M059J (cell line): Measurements from ENCODE around the gene TCAF1. TPM values are rescaled to one million over a fixed set of nuclear protein-coding genes. Genes with fewer than 3 reads are reported as not detected.
"Not testable (repeated sequence)": the region's sequence is repeated elsewhere in the genome, so short reads cannot be mapped to it uniquely, and the experiment has no call there.

Experiments
- DNase-seq: peaks from one replicate; pipeline ENCODE4 v3.0.0-alpha.2; 2012; ENCODE audit warnings: low read depth
- total RNA-seq: library from RNA; depleted of rRNA; stranded (reverse); fragments of >200 nt; shearing (Covaris generic); gene quantifications from 2 replicates; pipeline ENCODE4 v1.2.3, GENCODE V29; 2014

TCAF1 gene
- total RNA-seq, 1 experiment from 2014 or later: 45.3 TPM

DNA sequence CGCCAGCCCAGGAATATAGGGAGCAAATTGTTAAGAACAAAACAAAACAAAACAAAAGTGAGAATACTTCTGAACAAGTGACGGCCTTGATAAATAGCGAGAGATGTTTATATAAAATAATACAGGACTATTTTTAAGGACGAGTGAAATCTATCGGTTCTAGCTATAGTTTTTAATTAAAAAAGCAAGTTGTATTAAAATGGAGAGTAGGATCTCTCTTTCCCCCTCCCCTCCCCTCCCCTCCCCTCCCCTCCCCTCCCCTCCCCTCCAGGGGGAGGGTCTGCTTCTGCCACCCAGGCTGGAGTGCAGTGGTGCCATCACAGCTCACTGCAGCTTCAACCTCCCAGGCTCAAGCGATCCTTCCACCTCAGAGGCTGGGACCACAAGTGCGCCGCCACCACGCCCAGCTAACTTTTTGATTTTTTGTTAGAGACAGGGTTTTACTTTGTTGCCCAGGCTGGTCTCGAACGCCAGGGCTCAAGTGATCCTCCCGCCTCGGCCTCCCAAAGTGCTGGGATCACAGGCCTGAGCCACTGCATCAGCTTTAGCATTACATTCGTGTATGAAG is 440 bp upstream of the TCAF1 start:
- DNase-seq: no peak

DNA sequence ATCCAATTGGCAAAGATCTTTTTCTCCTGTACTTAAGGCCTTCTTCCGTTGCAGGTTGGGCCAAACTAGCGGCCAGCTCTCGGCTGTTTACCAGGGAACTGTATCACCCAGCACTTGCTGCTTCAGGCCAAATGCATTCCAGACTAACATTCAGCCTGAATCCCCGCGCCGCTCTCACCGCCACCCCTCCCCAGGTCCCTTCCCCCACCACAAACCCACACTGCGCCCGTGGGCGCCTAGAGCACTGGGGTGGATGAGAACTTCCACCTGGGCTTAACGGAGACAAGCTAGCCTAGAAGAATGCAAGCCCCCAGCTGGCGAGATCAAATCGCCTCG is 676 bp downstream of the TCAF1 start:
- DNase-seq: peak; percentile 67

DNA sequence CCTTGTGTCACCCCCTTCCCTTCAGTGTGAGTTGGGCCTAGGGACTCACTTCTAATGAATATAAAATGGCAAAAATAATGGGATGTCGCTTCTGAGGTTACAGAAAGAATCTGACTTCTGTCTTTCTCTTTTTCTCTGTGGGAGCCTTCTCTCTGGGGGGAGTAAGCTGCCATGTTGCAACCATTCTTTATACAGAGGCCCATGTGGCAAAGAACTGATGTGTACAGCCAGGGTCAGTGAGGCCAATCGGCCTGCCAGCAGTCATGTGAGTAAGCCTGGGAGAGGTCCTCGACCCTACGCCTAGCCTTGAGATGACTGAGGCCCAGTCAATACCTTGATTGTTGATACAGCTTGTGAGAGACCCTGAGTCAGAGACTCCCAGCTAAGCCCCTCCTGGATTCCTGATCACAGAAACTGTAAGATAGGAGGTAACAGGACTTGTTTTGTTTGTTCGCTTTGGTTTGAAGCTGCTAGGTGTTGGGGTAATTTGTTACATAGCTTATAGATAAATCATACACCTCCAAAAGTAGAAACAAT is 1.7 kb downstream of the TCAF1 start:
- DNase-seq: peak; percentile 12

DNA sequence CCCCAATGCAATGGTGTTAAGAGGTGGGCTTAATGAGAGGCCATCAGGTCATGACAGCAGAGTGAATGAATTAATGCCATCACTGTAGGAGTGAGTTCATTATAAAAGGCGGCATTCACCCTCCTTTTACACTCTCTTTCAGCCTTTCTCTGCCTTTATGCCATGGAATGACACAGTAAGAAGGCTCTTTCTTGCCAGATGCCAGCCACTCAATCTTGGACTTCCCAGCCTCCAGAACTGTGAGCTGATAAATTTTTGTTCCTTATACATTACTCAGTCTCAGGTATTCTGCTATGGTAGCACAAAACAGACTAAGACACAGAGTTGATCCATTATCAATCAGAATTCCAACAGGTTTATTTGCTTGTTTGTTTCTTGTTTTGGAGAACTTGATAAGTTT is 3.2 kb downstream of the TCAF1 start:
- DNase-seq: no peak

DNA sequence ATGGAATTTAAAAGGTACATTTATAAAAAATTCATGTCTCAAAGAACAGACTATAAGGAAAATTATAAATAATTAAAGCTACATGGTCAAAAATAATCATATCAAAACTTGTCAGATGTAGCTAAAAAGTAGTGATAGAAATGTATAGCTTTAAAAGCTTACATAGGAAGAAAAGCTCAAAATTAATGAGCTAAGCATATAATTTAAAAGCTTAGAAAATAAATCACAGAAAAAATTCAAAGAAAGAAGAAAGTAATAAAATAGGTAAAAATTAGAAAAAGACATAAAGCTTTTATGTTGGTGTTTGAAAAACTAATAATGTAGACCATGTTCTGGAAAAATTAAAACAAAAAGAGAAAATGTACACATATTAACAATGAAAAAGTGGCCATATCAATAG is 5.3 kb downstream of the TCAF1 start:
- no peak for DNase-seq

DNA sequence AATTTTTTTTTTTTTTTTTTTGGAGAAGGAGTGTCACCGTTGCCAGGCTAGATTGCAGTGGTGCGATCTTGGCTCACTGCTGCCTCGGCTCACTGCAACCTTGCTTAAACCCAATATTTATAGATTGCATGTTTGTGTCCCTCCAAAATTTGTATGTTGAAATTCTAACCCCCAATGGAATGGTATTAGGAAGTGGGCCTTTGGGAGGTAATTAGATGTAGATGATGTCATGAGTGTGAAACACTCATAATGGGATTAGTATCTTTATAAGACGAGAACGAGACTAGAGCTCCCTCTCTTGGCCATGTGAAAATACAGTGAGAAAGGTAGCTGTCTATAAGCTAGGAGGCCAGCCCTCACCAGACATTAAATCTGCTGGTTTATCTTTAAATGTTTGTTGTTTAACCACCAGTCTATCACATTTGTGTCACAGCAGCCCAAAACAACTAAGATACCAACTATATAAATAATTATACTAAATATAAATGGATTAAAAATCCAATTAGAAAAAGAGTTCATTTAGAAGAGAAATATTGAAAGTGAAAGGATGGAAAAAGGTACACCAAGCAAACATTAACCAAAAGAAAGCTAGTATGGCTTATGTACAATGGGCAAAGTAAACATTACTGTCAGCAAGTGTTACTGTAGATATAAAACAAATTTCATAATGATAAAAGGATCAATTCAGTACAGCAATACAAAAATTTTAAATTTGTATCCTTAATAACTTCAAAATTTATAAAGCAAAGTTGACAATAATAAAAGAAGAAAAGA is 9.3 kb downstream of the TCAF1 start:
- peak; percentile 35 for DNase-seq

DNA sequence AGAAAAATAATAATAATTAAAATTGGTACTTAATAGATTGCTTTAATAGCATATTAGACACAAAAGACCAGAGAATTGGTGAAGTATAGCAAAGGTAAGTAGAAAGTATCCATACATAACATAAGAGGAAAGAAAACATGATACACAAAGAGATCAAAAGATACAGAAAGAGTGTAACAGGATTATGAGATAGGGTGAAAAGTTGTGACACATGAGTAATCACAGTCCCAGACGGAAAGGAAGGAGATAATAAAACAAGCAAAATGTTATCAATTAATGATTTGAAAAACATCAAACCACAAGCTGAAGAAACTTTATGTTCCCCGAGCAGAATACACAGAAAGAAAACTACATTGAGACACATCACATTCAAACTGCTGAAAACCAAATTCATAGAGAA is 10.5 kb downstream of the TCAF1 start:
- no peak for DNase-seq

DNA sequence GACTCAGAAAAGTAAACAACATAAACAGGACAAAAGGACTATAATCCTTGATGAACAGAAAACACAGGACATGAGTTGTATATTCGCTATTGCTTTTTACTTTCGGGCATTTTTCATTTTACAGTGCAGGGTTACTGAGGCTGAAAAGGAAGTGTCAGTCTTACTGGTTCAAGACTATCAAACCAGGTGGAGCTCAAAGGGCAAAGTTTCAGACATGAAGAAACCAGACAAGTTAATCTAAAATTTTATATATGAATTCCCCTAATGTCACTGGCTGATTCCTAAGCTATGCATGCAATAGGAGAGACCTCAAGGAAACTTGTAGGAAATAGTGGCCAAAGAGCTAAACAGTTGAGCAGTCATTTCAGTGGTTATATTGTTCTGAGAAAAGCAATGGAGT is 11.4 kb downstream of the TCAF1 start:
- no peak for DNase-seq

DNA sequence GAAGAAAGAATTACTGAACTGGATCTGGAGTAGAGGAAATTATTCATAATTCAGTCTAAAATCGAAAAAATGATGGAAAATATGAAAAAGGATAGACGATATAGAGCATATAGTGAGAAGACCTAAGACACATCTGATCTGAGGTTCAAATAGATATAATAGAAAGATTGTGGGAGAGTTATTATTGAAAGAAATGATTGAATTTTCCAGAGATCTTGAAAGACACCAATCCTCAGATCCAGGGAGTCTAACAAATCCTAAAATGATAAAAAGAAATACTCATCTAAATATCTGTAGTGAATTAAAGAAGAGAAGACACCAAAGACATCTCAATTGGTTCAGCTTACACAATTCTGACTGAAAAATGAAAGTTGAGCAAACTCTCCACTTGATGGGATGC is 12.9 kb downstream of the TCAF1 start:
- no peak for DNase-seq

DNA sequence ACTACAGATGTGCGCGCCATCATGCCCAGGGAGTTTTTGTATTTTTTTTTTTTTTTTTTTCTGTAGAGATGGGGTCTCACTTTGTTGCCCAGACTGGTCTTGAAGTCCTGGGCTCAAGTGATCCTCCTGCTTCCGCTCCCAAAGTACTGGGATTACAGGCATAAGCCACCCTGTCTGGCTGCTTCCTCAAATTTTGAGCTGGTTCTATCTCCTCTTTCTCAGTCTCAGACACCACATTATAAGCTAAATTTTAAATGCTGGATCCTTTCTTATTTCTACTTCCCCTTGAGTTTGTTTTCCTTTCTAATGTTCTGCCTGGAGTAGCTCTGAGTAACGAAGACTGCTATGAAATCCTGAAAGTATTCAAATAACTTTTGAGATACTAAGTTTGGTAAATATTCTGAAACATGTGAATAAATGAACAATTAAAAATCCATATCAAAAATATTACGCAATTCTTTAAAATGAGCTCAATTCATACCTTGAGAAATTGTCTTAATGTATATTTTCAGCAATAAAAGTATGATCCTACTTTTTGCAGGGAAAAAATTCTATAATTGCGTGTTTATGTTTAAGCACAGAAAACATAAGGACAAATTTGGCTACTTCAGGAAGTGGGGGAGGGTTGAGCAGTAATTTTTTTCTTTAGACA is 15.0 kb downstream of the TCAF1 start:
- DNase-seq: no peak

DNA sequence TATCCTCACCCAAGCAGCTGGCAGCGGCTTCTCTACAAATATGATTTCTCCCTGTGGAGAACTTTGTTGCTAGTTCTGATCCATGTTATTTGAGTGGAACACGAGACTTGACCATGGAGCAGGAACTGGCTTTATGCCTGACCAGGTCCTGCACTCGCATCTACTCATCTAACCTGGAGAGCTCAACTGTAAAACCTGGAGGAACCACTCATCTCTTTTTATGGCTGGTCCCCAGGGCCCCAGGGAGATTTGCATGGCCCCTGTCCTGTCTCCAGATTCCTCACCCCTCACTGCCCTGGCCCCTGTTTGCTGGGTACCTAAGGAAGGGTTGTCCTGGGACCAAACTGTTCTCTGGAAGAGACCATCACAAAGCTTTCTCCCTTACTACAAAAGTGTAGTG is 16.0 kb downstream of the TCAF1 start:
- peak; percentile 18 for DNase-seq

DNA sequence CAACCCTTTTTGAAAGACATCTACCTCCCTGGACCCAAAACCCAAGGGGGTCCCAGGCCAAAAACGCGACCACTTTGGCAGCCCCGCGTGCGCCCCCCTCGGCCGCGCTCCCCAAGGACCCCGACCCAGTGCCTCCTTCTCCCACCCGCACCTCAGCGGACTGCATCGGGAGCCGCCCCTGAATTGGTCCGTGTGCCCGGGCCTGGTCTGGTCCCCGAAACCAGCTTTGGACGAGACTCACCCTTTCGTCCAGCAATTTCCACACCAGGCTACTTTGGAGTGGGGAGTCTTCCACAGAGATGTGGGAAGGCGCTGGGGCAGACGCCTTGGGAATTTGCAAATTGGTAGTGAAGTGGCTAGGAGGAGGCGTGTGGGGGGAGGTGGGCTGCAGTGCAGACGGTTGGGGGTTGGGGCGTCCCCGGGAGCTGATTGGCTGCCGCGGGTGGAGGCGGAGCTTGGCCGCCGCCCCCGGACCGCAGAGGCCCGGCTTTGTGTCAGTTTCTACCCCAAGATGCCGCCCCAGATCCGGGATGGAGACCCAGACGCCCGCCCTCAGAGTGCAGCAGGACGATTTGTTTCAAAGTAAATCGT is 16.9 kb downstream of the TCAF1 start:
- peak; percentile 68 for DNase-seq

DNA sequence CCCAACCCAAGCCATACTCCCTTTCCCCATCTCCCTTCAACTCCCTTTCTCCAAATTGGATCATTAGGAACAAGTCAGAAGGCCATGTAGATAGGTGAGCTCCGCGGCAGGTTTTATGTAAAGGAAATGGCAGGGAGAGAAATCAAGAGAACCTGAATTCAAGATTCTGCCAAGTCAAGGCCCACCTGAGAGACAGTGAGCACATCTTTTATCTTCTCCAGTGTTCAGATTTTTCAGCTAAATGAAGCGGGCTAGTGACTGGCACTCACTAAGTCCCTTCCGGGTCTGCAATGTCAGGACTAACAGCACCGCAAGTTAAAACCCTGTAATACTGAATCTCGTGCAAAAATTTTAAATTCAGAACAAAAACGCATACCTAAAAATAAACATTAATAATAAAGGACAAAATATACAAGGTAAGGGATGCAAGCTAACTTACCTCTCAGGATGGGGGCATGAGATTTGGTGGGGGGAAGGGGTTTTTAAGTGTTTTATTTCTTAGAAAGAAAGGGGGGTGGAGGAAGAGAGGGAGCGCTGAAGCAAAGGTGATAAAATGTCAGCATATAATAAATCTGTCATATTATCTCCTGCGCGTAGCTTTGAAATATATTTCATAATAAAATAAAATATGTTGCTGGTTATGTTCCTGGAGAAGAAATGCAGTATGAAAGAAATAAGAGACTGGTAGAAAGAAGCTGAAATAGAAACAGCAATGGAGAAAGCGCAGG is 17.6 kb downstream of the TCAF1 start:
- no peak for DNase-seq

DNA sequence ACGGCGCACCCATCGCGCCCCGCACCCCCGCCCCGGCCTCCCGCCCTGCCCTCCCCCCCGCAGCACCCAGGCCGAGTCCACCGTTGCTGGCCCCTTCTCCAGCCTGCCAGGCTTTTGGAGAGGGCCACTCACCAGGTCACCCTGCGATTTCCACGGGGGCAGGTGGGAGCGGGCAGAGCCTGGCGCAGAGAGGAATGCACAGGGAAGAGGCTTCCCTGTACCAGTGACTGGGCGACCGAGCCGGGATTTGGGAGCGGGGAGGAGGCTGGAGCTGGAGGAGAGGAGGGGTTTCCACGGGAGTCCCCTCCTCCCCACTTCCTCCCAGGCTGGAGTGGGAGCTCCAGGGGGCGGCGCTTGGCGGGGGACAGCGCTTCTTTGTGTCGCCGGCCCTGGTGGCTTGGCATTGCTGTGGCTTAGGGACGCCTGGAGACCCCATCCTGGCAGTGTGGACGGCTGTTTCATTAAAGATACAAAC is 19.3 kb downstream of the TCAF1 start:
- DNase-seq: peak; percentile 31

DNA sequence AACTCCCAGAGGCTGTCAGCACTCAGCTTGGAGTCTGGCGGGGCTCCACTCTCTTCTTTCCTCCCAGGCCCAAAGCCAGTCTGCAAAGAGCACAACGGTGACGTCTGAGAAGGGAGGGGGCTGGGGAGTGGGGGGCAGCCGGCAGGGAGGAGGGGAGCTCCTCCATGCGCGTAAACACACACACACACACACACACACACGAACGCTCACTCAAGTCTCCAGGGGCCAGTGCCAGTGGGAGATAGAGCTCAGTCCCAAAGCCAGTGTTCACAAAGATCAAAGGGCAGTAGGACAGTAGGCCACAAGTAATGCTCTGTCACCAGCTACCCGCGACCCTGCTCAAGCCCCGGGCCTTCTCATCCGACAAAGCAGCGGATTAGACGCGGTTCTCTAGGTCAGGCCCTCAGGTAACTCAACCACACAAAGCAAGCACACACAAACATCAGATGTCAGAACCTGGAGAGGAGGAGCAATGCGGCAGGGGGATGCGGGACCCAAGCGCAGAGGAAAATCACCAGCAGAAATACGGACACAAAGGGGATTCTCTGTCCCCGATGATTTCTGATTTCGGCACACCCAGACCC is 19.9 kb downstream of the TCAF1 start:
- DNase-seq: no peak

DNA sequence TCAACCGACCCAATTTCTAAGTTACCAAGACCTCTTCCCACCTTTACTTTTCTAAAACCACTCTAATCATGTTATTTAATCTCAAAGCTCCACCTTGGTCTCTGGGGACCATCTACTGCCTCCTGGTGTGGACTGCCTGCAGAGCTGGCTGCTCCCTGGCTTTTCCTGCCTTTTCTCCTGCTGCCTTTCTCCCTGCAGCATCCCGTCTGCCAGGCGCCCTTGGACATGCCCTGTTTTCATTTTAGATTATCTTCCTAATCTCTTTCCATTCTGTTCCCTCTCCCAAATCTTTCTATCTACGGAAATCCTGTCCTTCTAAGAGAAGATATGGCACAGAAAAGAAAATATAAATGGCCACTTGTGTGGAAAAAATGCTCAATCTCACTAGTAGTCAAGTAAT is 23.1 kb downstream of the TCAF1 start:
- DNase-seq: no peak

DNA sequence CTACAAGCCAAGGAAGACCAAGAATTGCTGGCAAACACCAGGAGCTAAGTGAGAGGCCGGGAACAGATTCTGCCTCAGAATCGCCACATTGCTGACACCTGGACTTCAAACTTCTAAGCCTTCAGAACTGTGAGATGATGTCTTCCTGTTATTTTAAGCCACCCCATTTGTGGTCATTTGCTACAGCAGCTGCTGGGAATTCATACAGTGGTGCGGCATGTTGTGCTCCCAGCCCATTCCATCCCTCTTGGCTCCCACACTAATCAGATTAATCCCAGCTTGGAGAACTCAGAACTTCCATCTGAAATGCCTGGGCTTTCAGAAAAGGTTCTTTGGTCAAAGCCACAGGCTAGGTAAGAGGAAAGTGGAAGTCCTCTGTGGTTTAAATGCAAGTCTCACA is 24.9 kb downstream of the TCAF1 start:
- no peak for DNase-seq

DNA sequence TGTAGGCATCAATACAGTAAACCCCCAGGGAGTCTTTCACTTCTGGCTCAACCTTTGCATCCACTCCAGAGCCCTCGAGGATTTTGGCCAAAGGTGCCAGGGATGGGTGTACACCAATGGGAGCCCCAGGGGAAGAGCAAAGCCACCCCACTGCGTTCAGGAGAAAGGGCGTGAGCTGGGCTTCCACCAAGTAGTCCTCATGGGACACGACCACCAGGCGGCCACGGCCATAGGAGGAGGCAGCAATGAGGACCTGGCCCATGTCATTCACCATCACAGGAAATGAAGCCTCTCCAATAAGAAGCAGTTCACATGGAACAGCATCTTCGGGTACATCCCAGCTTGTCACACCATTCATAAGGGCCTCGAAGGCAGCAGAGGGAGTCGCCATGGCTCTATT is 25.8 kb downstream of the TCAF1 start:
- no peak for DNase-seq

DNA sequence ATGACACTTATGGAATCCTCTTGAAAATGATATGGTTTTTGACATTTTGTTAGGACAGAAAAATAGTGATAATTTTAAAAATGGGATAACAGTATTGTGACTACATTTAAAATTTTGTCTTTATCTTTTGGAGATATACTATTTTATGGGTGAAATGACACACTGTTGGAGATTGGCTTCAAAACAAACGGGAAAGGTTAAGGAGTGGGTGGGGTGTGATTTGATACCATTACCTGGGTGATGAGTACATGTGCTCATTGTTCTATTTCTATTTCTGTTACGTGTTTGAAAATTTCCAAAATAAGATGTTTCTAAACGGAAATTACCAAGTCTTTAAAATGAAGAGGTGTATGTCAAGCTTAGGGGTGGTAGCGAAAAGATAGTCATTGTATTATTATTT is 28.7 kb downstream of the TCAF1 start:
- DNase-seq: not testable (repeated sequence)

DNA sequence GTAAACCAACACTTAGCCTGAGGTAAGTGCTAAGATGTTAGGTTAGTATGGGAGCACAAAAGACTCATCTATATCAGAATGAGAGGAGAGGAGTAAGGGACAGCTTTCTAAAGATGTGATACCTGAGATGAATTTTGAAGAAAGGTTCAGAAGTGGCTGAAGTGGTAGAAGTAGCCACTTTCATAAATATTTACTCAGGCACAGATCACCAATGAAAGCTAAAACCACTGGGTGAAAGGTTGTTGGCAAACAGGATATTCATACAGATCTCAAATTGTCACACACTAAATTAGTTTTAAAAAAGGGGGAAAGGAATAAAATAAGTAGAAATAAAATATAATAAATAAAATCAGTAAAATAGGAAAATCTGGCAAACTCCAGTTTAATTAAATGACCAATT is 30.4 kb downstream of the TCAF1 start:
- DNase-seq: not testable (repeated sequence)

DNA sequence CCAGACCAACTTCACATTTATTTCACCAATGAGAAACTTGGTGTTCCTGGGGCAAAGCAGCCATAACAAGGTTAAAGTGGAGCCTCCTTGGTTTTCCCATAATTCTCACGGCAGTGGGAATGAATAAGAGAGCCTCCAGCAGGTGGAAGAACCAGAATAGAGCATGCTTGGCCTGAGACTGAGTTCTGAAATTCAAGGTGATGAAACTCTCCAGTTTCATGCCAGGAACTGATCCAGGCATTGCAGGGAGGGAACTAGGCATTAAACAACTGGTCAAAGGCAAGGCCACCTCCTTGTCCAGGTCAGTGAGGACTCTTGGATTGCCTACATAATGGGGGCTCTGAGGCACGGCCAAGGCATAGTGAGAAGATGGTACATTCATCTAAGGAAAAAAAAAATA is 44.0 kb downstream of the TCAF1 start:
- not testable (repeated sequence) for DNase-seq

DNA sequence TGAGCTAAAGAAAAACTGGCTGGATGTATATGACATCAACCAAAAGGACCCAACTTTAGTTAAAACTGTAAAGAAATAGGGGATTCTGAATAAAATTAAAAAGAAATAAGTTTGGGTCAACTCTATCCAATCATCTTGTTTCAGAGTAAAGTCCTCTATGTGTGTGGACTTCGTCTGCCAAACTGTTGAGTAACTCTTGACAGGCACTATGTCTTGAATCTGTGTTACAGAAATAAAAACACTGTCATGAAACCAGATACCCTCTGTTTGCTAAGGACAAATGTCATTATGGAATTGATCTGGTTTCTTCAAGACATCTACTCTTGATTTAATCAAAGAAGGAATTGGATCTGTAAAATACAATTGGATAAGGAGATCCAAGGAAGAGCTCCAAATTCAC is 46.5 kb downstream of the TCAF1 start:
- DNase-seq: not testable (repeated sequence)
